ENCODE data around the gene NTSR1.

NTSR1 gene

DNA sequence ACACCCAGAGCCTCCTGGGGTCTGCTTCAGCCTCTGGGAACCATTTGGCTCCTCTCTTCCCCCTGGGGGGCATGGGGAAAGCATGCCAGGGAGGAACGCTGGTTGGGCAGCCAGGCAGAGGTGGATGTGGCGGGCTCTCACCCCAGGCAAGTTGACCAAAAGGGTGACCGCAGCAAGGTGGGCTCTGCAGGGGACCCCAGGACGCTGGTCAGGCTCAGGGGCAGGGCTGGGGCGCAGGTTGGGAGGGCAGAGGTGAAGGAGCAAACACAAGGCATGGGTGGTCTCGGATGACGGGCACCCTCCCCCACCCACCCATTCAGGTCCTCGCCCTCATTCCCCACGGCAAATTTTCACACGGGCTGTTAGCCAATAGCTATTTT is 57.4 kb downstream of the NTSR1 start:
- no peak for DNase-seq (ENCODE audit: low read depth, low spot score)
- TF ChIP-seq, protein P1, sequence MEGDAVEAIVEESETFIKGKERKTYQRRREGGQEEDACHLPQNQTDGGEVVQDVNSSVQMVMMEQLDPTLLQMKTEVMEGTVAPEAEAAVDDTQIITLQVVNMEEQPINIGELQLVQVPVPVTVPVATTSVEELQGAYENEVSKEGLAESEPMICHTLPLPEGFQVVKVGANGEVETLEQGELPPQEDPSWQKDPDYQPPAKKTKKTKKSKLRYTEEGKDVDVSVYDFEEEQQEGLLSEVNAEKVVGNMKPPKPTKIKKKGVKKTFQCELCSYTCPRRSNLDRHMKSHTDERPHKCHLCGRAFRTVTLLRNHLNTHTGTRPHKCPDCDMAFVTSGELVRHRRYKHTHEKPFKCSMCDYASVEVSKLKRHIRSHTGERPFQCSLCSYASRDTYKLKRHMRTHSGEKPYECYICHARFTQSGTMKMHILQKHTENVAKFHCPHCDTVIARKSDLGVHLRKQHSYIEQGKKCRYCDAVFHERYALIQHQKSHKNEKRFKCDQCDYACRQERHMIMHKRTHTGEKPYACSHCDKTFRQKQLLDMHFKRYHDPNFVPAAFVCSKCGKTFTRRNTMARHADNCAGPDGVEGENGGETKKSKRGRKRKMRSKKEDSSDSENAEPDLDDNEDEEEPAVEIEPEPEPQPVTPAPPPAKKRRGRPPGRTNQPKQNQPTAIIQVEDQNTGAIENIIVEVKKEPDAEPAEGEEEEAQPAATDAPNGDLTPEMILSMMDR (IDR thresholded peaks at IDR 0.05; ENCODE audit: low read depth, low read length) = no peak
- in situ Hi-C loops (cut with HindIII; ENCODE audit: low sequenced_read_pairs) = no loop called here
- H3K4me3 ChIP-seq (ENCODE audit: low read depth, low read length) = no peak overlapping the region

DNA sequence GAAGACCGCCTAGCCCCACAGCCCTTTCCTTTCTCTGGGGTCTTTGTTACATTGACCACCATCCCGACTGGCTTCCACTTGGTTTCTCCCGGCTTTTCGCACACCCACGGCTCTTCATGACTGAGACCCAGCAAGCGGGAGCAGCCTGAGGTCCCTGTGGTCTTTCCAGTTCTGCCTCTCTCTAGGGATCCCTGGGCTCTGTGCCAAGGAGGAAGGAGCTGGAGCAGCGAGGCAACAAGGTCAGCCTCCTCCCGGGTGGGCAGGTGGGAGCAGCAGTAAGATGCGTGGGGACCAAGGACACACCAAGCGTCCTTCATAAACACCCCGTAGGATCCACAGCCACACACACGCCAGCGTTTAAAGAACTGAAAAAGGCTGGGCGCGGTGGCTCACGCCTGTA is 58.1 kb downstream of the NTSR1 start:
- TF ChIP-seq, protein P1 (IDR thresholded peaks at IDR 0.05; ENCODE audit: low read depth, low read length) = no peak
- in situ Hi-C loops (cut with HindIII; ENCODE audit: low sequenced_read_pairs) = no loop called here
- DNase-seq (ENCODE audit: low read depth, low spot score) = no peak
- H3K4me3 ChIP-seq (ENCODE audit: low read depth, low read length) = no peak overlapping the region

DNA sequence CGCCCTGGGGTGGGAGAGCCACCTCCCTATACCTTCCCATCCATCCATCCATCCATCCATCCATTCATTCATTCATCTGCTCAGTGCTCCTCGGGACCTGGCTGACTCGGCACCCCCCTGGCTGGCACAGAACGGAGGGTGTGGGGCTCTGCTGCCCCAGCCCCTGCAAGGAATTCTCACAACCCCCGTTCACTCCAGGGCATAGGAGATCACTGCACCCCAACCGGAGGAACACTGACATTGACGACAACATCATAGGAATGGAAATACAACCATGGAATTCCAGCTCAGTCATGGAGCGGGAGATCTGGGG is 59.6 kb downstream of the NTSR1 start:
- H3K4me3 ChIP-seq (ENCODE audit: low read depth, low read length) = no peak overlapping the region
- in situ Hi-C loops (cut with HindIII; ENCODE audit: low sequenced_read_pairs) = no loop called here
- TF ChIP-seq, protein P1 (IDR thresholded peaks at IDR 0.05; ENCODE audit: low read depth, low read length) = no peak
- no peak for DNase-seq (ENCODE audit: low read depth, low spot score)

DNA sequence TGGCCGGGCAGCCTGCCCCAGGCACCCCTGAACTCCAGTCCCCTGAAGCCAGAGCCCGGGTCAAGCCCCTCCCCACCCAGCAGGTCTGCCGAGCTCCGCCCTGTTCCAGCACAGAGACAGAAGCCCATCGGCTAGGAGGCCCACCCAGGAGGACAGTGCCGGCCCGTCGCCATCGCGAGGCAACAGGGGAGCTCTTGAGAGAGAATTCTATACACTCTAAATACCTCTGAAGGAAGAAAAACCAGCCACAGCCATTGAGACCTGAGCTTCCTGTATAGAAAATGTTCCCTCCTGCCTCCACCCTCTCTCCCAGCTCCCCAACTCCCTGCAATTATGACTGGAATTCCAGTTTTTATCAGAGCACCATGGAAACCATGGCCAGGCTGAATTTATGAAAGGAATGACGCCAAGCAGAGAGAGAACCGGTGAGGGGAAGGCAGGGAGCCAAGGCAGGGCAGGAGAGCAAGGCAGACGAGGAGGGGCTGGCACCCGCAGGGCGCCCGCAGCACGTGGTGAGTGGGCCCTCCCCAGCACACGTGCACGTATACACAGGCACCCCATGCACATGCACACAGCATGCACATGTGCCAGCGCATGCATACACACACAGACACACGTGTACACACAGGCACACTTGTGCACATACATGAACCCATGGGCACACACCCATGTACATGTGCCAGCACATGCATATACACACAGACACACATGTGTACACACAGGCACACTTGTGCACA is 60.1 kb downstream of the NTSR1 start:
- no peak overlapping the region for H3K4me3 ChIP-seq (ENCODE audit: low read depth, low read length)
- TF ChIP-seq, protein P1 (IDR thresholded peaks at IDR 0.05; ENCODE audit: low read depth, low read length) = no peak
- peak; percentile 27 for DNase-seq (ENCODE audit: low read depth, low spot score)
- in situ Hi-C loops (cut with HindIII; ENCODE audit: low sequenced_read_pairs) = no loop called here

DNA sequence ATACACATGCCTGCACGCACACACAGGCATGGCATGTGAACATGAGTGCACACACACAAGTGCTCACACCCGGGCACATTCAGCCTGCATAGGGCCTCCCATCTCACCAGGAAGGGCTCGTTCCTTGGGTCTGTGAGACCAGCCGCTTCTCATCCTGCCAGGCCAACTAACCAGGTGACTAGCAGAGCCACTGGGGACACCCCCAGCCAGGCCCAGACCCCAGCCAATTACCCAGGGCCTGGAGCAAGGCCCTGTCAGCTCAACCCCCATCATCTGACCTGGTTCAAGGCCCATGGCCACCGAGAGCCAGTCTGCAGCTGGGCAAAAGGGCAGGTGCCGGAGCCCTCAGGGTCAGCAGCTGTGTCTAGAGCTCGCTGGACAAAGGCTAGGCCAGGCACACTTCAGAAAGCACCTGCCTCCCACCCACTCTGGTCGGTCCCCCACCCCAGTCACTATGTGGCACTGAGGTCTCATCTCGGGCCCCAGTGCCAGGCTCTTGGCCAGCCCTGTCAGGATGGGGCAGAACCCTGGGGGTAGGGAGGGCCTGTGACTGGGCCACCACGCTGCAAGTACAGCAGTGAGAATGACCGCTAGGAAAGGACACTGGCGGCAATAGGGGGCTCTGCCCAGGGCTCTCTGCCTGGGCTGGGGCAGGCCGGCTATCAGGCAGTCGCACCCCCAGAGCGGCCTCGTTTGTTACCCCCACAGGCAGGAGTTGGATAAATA is 60.9 kb downstream of the NTSR1 start:
- TF ChIP-seq, protein P1 (IDR thresholded peaks at IDR 0.05; ENCODE audit: low read depth, low read length) = no peak
- no peak overlapping the region for H3K4me3 ChIP-seq (ENCODE audit: low read depth, low read length)
- DNase-seq (ENCODE audit: low read depth, low spot score) = no peak
- in situ Hi-C loops (cut with HindIII; ENCODE audit: low sequenced_read_pairs) = no loop called here

- DNase-seq (ENCODE audit: low read depth, low spot score) = no peak
Observed at GRCh38 chr20:62770111-62770910, 61.7 kb downstream of the NTSR1 start.

More at GRCh38 chr20:62770111-62770910, 61.7 kb downstream of the NTSR1 start:
- TF ChIP-seq, protein P1 (IDR thresholded peaks at IDR 0.05; ENCODE audit: low read depth, low read length) = no peak
- in situ Hi-C loops (cut with HindIII; ENCODE audit: low sequenced_read_pairs) = no loop called here
- H3K4me3 ChIP-seq (ENCODE audit: low read depth, low read length) = no peak overlapping the region

All from astrocyte of the spinal cord (primary cell).